Gastrocnemius medialis (tissue), 4 donors: ENCODE measurements around the gene EFEMP2.

ENCODE experiments used
- POLR2A ChIP-seq, 2 donors: fragments of 450-650 bp; IDR thresholded peaks; one replicate each; pipeline ENCODE4 v1.6.1; 2017; ENCODE audit warnings: antibody characterized with exemption in 2 of 2, mild to moderate bottlenecking in 2 of 2, moderate library complexity in 2 of 2
- TF ChIP-seq, protein P1 (sequence below), 5 experiments: fragments of 450-650 bp in 3 of 5; fragments of 200-600 bp in 2 of 5; sonication (generic) in 2 of 5; IDR thresholded peaks in 4 of 5; conservative IDR thresholded peaks in 1 of 5; 1 replicate in 4 of 5; 2 replicates in 1 of 5; pipeline ENCODE4 v1.5.1; 2016 to 2019; ENCODE audit warnings: antibody characterized with exemption in 5 of 5, mild to moderate bottlenecking in 3 of 5, moderate library complexity in 3 of 5

DNA sequence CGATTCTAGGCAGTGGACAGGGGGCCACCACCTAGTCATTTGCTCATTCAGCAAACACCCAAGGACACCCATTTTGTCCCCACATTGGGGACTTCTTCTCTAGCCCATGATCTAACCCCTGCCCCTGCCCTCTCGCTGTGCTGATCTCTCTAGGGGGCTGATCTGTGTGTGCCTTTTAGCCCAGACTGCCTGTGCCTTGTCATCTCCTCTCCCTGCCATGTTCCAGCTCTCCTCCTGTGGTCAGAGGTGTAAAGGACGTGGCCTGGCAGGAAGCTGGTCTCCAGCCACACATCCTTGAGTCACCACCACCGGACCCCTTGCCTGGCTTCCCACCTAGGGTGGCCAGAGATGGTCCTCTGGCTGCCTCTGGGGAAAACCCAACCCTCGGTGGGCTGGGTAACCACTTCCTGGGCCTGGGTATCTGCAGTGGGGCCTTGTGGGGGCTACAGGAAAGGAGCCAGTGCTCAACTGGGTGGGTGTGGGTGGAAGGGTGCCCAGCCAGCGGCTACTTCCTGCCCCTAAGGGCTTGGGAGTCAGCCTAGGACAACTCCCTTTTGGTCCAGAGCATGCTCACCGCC lies 8.3 kb upstream of the EFEMP2 start:
- TF ChIP-seq, protein P1, sequence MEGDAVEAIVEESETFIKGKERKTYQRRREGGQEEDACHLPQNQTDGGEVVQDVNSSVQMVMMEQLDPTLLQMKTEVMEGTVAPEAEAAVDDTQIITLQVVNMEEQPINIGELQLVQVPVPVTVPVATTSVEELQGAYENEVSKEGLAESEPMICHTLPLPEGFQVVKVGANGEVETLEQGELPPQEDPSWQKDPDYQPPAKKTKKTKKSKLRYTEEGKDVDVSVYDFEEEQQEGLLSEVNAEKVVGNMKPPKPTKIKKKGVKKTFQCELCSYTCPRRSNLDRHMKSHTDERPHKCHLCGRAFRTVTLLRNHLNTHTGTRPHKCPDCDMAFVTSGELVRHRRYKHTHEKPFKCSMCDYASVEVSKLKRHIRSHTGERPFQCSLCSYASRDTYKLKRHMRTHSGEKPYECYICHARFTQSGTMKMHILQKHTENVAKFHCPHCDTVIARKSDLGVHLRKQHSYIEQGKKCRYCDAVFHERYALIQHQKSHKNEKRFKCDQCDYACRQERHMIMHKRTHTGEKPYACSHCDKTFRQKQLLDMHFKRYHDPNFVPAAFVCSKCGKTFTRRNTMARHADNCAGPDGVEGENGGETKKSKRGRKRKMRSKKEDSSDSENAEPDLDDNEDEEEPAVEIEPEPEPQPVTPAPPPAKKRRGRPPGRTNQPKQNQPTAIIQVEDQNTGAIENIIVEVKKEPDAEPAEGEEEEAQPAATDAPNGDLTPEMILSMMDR (IDR thresholded peaks at IDR 0.05 in 4 of 5, conservative IDR thresholded peaks at IDR 0.05 in 1 of 5) = no peak
- TF ChIP-seq POLR2A (IDR thresholded peaks at IDR 0.05) = no peak
